Common myeloid progenitor, CD34-positive (primary cell): ENCODE results near the gene NELFA. TPM values are rescaled to one million over a fixed set of nuclear protein-coding genes. Genes with fewer than 3 reads are reported as not detected.

Experiments
- CTCF ChIA-PET: fragments of 350-600 bp; sonication (Branson Sonifier 250); formaldehyde crosslinking; loops from one replicate; lab custom pipeline; 2021; ENCODE audit warnings: antibody characterized with exemption; lab: Charles Lee
- POLR2A ChIA-PET: fragments of 350-600 bp; sonication (Branson Sonifier 250); formaldehyde crosslinking; loops from one replicate; lab custom pipeline; 2021; ENCODE audit warnings: antibody characterized with exemption; lab: Charles Lee
- DNase-seq, 3 donors: peaks; one replicate each; pipeline versions ENCODE4 v3.0.0 to v3.0.0-alpha.2; 2013
- H3K27ac ChIP-seq, 2 experiments: 1 replicate in 1 of 2; 2 replicates in 1 of 2; pipeline ENCODE4 v1.7.0; 2013; ENCODE audit warnings: inconsistent platforms in 2 of 2, low read length in 2 of 2, mild to moderate bottlenecking in 2 of 2, low read depth in 1 of 2, moderate library complexity in 1 of 2; ENCODE audit not compliant: severe bottlenecking in 2 of 2, insufficient read depth in 1 of 2, poor library complexity in 1 of 2
- H3K27me3 ChIP-seq, 5 experiments: replicated peaks in 2 of 5; 1 replicate in 3 of 5; 2 replicates in 2 of 5; pipeline versions ENCODE4 v1.6.1 to v1.7.0; 2013; ENCODE audit warnings: low read length in 4 of 5, mild to moderate bottlenecking in 2 of 5, moderate library complexity in 2 of 5, inconsistent platforms in 1 of 5; ENCODE audit not compliant: insufficient read depth in 5 of 5, control insufficient read depth in 4 of 5
- H3K36me3 ChIP-seq, 4 experiments: 1 replicate in 2 of 4; 2 replicates in 2 of 4; pipeline versions ENCODE4 v1.6.1 to v1.7.0; 2013; ENCODE audit warnings: low read length in 3 of 4, control low read depth in 1 of 4, mild to moderate bottlenecking in 1 of 4; ENCODE audit not compliant: control insufficient read depth in 4 of 4, insufficient read depth in 4 of 4
- H3K4me1 ChIP-seq, 4 experiments: 1 replicate in 3 of 4; 2 replicates in 1 of 4; pipeline versions ENCODE4 v1.6.1 to v1.7.1; 2013; ENCODE audit warnings: low read length in 3 of 4, mild to moderate bottlenecking in 3 of 4, control low read depth in 1 of 4, inconsistent platforms in 1 of 4, moderate library complexity in 1 of 4; ENCODE audit not compliant: control insufficient read depth in 4 of 4, insufficient read depth in 4 of 4; ENCODE audit errors: control extremely low read depth in 1 of 4
- H3K4me3 ChIP-seq, 7 experiments: 1 replicate in 4 of 7; 2 replicates in 3 of 7; pipeline versions ENCODE4 v1.5.1 to v1.7.0; 2013; ENCODE audit warnings: mild to moderate bottlenecking in 7 of 7, low read length in 6 of 7, moderate library complexity in 6 of 7, inconsistent platforms in 2 of 7, low read depth in 2 of 7, control low read depth in 1 of 7; ENCODE audit not compliant: insufficient read depth in 4 of 7, control insufficient read depth in 1 of 7; ENCODE audit errors: extremely low read depth in 1 of 7
- H3K9me3 ChIP-seq, 5 experiments: 1 replicate in 4 of 5; 2 replicates in 1 of 5; pipeline versions ENCODE4 v1.6.1 to v1.7.1; 2013; ENCODE audit warnings: low read length in 4 of 5, mild to moderate bottlenecking in 2 of 5, inconsistent platforms in 1 of 5, low read depth in 1 of 5, moderate library complexity in 1 of 5; ENCODE audit not compliant: control insufficient read depth in 4 of 5, insufficient read depth in 2 of 5; ENCODE audit errors: control extremely low read depth in 1 of 5
- WGBS: methylation state at CpG from one replicate; pipeline ENCODE4 v1.1.5; 2013; ENCODE audit not compliant: insufficient coverage; 5-methylcytosine and 5-hydroxymethylcytosine counted together
- polyA plus RNA-seq: library from polyadenylated mRNA; unstranded; fragments of 120-200 nt; gene quantifications from one replicate; pipeline ENCODE4 v1.2.1, GENCODE V29; 2013

Gene NELFA
- 21.6 TPM for polyA plus RNA-seq

GRCh38 chr4:2008921-2009650 is at the start of gene NELFA:
TSS of gene NELFA (minus strand) at chr4:2008974. CDS start at chr4:2008959, 15 bp downstream.
- H3K9me3 ChIP-seq = no peaks in the 10 kb centered on the region
- ChIA-PET CTCF (no interaction called here), POLR2A (interaction anchor here (0.6 kb wide), 1 partner anchor 205 kb away, joined by 4 read pairs; no protein-coding TSS in a partner anchor)
- H3K36me3 ChIP-seq = peaks cover 0 to 9% (median 6%) of the 10 kb centered on the region in 4 experiments
- peaks cover 5 to 27% (median 20%) of the 10 kb centered on the region in 4 experiments for H3K4me1 ChIP-seq
- peak within 1 kb of the TSS; percentile 66 to 100 (median 94) for H3K4me3 ChIP-seq
- peak within 1 kb of the TSS; percentile 95 to 98 for H3K27ac ChIP-seq
- DNase-seq = peak; percentile 94 to 97 (median 97)
- under 1% methylated on average over 84 of the region's 95 CpGs for WGBS
- H3K27me3 ChIP-seq = peaks cover 0 to 4% (median 0%) of the 10 kb centered on the region in 5 experiments

- H3K36me3 ChIP-seq = no peaks in the 10 kb centered on the region
- H3K27ac ChIP-seq = no peak overlapping the region
- 73% methylated on average over 26 of the region's 26 CpGs for WGBS
- no peak overlapping the region for H3K4me3 ChIP-seq
- ChIA-PET POLR2A (no interaction called here), CTCF (interaction anchor here (0.7 to 1.4 kb wide), 3 partner anchors 14 to 57 kb away, joined by 3 to 5 read pairs (median 3); no protein-coding TSS in a partner anchor)
- peaks cover 0 to 4% (median 0%) of the 10 kb centered on the region in 5 experiments for H3K9me3 ChIP-seq
- DNase-seq = peak in 1 of 3 donors; percentile 8
- peaks cover 0 to 12% (median 7%) of the 10 kb centered on the region in 4 experiments for H3K4me1 ChIP-seq
- peaks cover 10 to 64% (median 20%) of the 10 kb centered on the region in 5 experiments for H3K27me3 ChIP-seq
These were observed 48.8 kb upstream of the NELFA start for GRCh38 chr4:2057382-2058065.

DNA sequence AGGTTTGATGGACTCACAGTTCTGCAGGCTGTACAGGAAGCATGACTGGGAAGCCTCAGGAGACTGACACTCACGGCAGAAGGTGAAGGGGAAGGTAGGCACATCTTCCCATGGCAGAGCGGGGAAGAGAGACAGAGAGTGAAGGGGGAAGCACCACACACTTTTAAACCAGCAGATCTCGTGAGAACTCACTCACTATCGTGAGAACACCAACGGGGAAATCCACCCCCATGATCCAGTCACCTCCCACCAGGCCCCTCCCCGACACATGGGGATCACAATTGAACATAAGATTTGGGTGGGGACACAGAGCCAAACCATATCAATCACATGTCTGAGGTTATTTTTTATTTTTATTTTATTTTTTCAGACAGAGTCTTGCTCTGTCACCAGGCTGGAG is 45.4 kb upstream of the NELFA start:
- Histone ChIP-seq H3K27ac (no peak overlapping the region), H3K36me3 (no peaks in the 10 kb centered on the region), H3K27me3 (peaks cover 11 to 68% (median 27%) of the 10 kb centered on the region in 5 experiments), H3K9me3 (peaks cover 0 to 4% (median 0%) of the 10 kb centered on the region in 5 experiments), H3K4me3 (no peak overlapping the region), H3K4me1 (peaks cover 0 to 7% (median 5%) of the 10 kb centered on the region in 4 experiments)
- 47% methylated on average over 2 of the region's 6 CpGs for WGBS
- ChIA-PET CTCF (no interaction called here), POLR2A (no interaction called here)
- DNase-seq = no peak

DNA sequence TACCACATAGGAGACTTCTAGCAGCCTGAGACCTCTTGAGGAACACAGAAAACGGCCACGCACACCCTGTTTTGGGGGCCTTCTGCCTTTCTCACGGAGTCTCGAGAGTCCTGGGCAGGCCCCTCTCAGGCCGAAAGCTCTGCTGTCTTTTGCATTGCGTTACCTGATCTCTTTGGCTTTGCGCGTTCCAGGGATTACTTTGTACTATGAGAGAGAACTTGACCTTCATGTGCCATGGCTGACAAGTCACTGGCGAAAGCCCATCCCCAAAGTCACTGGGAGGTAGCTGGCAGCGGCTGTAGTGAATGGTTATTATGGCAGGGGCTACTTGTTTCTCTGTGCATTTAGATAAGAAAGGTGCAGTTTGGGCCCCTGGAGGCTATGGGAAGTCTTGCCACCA is 42.3 kb upstream of the NELFA start:
- ChIA-PET POLR2A (no interaction called here), CTCF (interaction anchor here (0.7 kb wide), 1 partner anchor 65 kb away, joined by 3 read pairs; no protein-coding TSS in a partner anchor)
- 85% methylated on average over 9 of the region's 10 CpGs for whole genome bisulfite sequencing
- Histone ChIP-seq H3K4me3 (no peak overlapping the region), H3K4me1 (peaks cover 0 to 5% (median 0%) of the 10 kb centered on the region in 4 experiments), H3K36me3 (no peaks in the 10 kb centered on the region), H3K27ac (no peak overlapping the region), H3K27me3 (peaks cover 7 to 69% (median 26%) of the 10 kb centered on the region in 5 experiments), H3K9me3 (peaks cover 0 to 4% (median 0%) of the 10 kb centered on the region in 5 experiments)
- DNase-seq = no peak

GRCh38 chr4:2049811-2050210 is 41.0 kb upstream of the NELFA start:
- 97% methylated on average over 7 of the region's 7 CpGs for WGBS
- Histone ChIP-seq H3K27me3 (peaks cover 7 to 71% (median 29%) of the 10 kb centered on the region in 5 experiments), H3K4me3 (no peak overlapping the region), H3K4me1 (peaks cover 0 to 5% (median 0%) of the 10 kb centered on the region in 4 experiments), H3K36me3 (no peaks in the 10 kb centered on the region), H3K9me3 (peaks cover 0 to 4% (median 0%) of the 10 kb centered on the region in 5 experiments), H3K27ac (no peak overlapping the region)
- ChIA-PET CTCF (no interaction called here), POLR2A (no interaction called here)
- no peak for DNase-seq

DNA sequence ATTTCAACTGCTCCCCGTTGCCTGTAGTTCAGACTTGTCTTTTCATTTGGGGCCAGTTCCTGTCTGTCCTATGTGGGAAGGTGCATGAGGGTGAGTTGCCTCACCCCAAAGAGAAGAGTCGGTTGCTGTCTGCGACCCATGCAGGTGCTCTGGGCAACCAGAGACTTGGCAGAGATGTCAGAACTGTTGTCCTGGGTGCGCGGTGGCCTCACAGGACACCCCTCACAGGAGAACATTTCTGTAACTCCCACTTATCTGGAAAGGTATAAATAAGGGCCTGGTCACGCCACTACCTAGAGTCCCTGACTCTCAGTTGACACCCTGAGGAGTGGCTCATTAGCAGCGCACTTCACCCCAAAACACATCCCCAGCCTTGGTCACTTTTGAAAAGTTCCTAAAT is 40.6 kb upstream of the NELFA start:
- CTCF ChIA-PET = no interaction called here
- POLR2A ChIA-PET = no interaction called here
- DNase-seq = no peak
- Histone ChIP-seq H3K9me3 (peaks cover 0 to 4% (median 0%) of the 10 kb centered on the region in 5 experiments), H3K27me3 (peaks cover 7 to 74% (median 32%) of the 10 kb centered on the region in 5 experiments), H3K27ac (no peak overlapping the region), H3K36me3 (peaks cover 0 to 3% (median 0%) of the 10 kb centered on the region in 4 experiments), H3K4me3 (no peak overlapping the region), H3K4me1 (peaks cover 0 to 5% (median 0%) of the 10 kb centered on the region in 4 experiments)
- 100% methylated on average over 4 of the region's 7 CpGs for WGBS
